Small intestine (tissue), 7 donors: ENCODE measurements around the gene SLC5A2. TPM values are rescaled to one million over a fixed set of nuclear protein-coding genes. Genes with fewer than 3 reads are reported as not detected.

ENCODE experiments used
- DNase-seq, 2 donors: peaks; one replicate each; pipeline versions ENCODE4 v3.0.0 to v3.0.0-alpha.2; 2013
- FAIRE-seq: peaks from 2 replicates; lab custom pipeline; 2012; peaks lifted over from hg19 to GRCh38; lab: Jason Lieb, UNC
- H3K27ac ChIP-seq, 3 donors: one replicate each; pipeline ENCODE4 v1.5.1; 2013; ENCODE audit warnings: low read length in 2 of 3, mild to moderate bottlenecking in 2 of 3, control low read depth in 1 of 3, inconsistent platforms in 1 of 3, low read depth in 1 of 3, moderate library complexity in 1 of 3
- H3K27me3 ChIP-seq, 3 donors: one replicate each; pipeline ENCODE4 v1.6.1; 2013; ENCODE audit warnings: low read length in 3 of 3, inconsistent platforms in 1 of 3; ENCODE audit not compliant: control insufficient read depth in 3 of 3, insufficient read depth in 3 of 3
- H3K36me3 ChIP-seq, 3 donors: one replicate each; pipeline ENCODE4 v1.6.1; 2013; ENCODE audit warnings: low read length in 3 of 3, inconsistent platforms in 1 of 3, low read depth in 1 of 3, mild to moderate bottlenecking in 1 of 3, moderate library complexity in 1 of 3; ENCODE audit not compliant: control insufficient read depth in 3 of 3, insufficient read depth in 2 of 3
- H3K4me1 ChIP-seq, 3 donors: one replicate each; pipeline ENCODE4 v1.6.1; 2013; ENCODE audit warnings: low read length in 2 of 3, inconsistent platforms in 1 of 3, low read depth in 1 of 3, mild to moderate bottlenecking in 1 of 3, moderate library complexity in 1 of 3; ENCODE audit not compliant: control insufficient read depth in 3 of 3, insufficient read depth in 2 of 3
- H3K4me3 ChIP-seq, 3 donors: one replicate each; pipeline ENCODE4 v1.5.1; 2013; ENCODE audit warnings: low read length in 3 of 3, control low read depth in 1 of 3, inconsistent platforms in 1 of 3, low read depth in 1 of 3, mild to moderate bottlenecking in 1 of 3, moderate library complexity in 1 of 3
- H3K9me3 ChIP-seq, 2 donors: one replicate each; pipeline ENCODE4 v1.6.1; 2013; ENCODE audit warnings: low read depth in 1 of 2, low read length in 1 of 2; ENCODE audit not compliant: control insufficient read depth in 2 of 2, insufficient read depth in 1 of 2
- WGBS, 3 donors: extraction: QIAGEN DNeasy Blood & Tissue Kit; methylation state at CpG; one replicate each; pipeline ENCODE4 v1.1.7; 2013; 5-methylcytosine and 5-hydroxymethylcytosine counted together
- polyA plus RNA-seq, 4 donors: library from polyadenylated mRNA; stranded (reverse) in 3 of 4; unstranded in 1 of 4; fragments of 200-250 nt in 3 of 4; fragments of 120-200 nt in 1 of 4; gene quantifications; one replicate each; pipeline versions ENCODE4 v1.2.1 to v1.2.3, GENCODE V29; 2013
- donor health status: healthy with polysubstance abuse.
- donor health status: control.
- donor health status: control.
- donor health status: Bipolar disorder and iron deficiency.
- donor health status: healthy.

Gene SLC5A2
- polyA plus RNA-seq, 4 donors = 0.81 to 10.4 (median 1.6) TPM

DNA sequence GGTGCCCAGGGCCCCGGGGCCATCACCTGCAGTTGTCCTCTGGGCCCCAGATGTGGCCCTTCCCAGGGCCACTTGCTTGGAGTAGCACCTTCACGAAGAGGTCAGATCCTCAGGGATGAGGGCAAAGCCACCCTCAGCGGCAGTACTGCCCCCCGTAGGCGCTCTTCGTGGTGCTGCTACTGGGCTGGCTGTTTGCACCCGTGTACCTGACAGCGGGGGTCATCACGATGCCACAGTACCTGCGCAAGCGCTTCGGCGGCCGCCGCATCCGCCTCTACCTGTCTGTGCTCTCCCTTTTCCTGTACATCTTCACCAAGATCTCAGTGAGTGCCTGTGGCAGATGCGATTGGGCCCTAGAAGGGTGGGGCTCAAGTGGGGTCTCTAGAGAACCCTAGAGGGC is 2.6 kb downstream of the SLC5A2 start:
- peak overlapping the region in 1 of 3 donors; percentile 77 for H3K27ac ChIP-seq
- H3K4me1 ChIP-seq = peaks cover 0 to 27% (median 4%) of the 10 kb centered on the region in 3 donors
- H3K4me3 ChIP-seq = no peak overlapping the region
- no peaks in the 10 kb centered on the region for H3K27me3 ChIP-seq
- peaks cover 0 to 24% (median 0%) of the 10 kb centered on the region in 3 donors for H3K36me3 ChIP-seq
- FAIRE-seq (no peak), DNase-seq (no peak)
- no peaks in the 10 kb centered on the region for H3K9me3 ChIP-seq
- 92 to 94% (median 92%) methylated on average over 17 of the region's 17 CpGs for WGBS, 3 donors

DNA sequence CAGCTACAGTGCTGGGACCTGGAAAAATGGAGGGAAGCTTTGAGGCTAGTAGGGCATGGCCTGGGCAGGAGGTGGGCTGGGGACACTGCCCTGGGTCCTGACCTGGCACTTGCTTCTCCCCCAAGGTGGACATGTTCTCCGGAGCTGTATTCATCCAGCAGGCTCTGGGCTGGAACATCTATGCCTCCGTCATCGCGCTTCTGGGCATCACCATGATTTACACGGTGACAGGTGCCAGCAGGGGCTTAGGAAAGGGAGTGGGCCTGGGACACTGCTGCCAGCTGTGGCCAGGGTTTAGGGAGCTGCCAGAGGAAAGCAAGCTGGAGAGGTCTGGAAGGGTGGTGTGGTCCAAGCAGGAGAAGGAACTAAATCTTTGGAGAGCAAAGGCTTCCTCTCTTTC is 3.1 kb downstream of the SLC5A2 start:
- Histone ChIP-seq H3K4me1 (peaks cover 0 to 23% (median 4%) of the 10 kb centered on the region in 3 donors), H3K27me3 (no peaks in the 10 kb centered on the region), H3K36me3 (peaks cover 0 to 28% (median 0%) of the 10 kb centered on the region in 3 donors), H3K4me3 (no peak overlapping the region), H3K9me3 (no peaks in the 10 kb centered on the region), H3K27ac (no peak overlapping the region)
- WGBS, 3 donors = 93 to 97% (median 94%) methylated on average over 5 of the region's 5 CpGs
- DNase-seq (no peak), FAIRE-seq (no peak)

DNA sequence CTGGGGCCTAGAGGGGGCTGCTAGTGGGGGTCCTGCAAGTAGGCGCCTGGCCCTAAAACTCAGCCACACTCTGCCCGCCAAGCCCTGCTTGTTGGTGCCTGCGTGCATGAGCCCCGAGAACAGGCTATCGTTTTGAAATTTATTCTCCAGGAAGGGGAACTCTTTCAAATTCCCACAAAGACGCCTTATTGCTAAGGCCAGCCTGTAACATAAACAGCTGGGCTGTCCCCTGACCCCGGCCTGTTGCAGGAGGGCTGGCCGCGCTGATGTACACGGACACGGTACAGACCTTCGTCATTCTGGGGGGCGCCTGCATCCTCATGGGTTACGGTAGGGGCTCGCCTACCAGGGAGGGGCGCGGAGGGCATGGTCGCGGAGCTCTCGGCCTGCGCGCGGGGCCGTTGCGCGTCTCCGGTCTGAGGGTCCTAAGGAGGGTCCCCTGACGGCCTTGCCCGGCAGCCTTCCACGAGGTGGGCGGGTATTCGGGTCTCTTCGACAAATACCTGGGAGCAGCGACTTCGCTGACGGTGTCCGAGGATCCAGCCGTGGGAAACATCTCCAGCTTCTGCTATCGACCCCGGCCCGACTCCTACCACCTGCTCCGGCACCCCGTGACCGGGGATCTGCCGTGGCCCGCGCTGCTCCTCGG is 4.3 kb downstream of the SLC5A2 start:
- DNase-seq (peak in 1 of 2 donors; percentile 37), FAIRE-seq (no peak)
- Histone ChIP-seq H3K4me3 (peak overlapping the region; percentile 32 to 79 (median 56)), H3K36me3 (peaks cover 0 to 37% (median under 1%) of the 10 kb centered on the region in 3 donors), H3K27me3 (no peaks in the 10 kb centered on the region), H3K9me3 (no peaks in the 10 kb centered on the region), H3K4me1 (peaks cover 0 to 19% (median 2%) of the 10 kb centered on the region in 3 donors), H3K27ac (peak overlapping the region in 1 of 3 donors; percentile 48)
- WGBS, 3 donors = 6 to 7% (median 6%) methylated on average over 47 to 48 of the region's 48 CpGs

DNA sequence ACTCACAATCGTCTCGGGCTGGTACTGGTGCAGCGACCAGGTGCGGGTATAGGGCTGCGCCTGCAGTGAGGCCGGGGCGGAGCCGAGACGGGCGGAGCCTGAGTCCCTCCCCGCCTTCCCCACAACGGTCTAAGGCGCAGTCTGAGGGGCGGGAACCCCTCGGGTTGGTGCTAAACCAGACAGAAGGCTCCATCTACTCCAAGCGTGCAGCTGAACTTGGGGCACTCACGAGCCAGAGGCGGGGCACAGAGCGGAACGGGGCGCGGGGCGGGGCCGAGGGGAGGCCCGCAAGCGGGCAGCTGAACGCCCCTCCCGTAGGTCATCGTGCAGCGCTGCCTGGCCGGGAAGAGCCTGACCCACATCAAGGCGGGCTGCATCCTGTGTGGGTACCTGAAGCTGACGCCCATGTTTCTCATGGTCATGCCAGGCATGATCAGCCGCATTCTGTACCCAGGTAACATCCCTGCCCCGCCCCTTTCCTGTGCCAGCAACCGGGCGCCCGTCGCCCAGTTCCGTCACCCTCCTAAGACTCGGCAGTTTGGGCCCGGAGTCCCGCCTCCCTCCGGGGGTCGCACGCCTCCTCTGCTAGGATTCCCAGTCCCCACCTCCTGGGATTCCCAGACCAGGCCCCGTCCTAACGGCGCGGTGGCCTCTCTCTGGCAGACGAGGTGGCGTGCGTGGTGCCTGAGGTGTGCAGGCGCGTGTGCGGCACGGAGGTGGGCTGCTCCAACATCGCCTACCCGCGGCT is 5.0 kb downstream of the SLC5A2 start:
- Histone ChIP-seq H3K9me3 (no peaks in the 10 kb centered on the region), H3K36me3 (peaks cover 0 to 44% (median 6%) of the 10 kb centered on the region in 3 donors), H3K27ac (peak overlapping the region in 1 of 3 donors; percentile 48), H3K27me3 (no peaks in the 10 kb centered on the region), H3K4me3 (peak overlapping the region; percentile 32 to 79 (median 56)), H3K4me1 (peaks cover 0 to 19% (median 2%) of the 10 kb centered on the region in 3 donors)
- DNase-seq = peak; percentile 68 to 91
- WGBS, 3 donors = 1 to 3% (median 2%) methylated on average over 42 to 60 of the region's 60 CpGs
- FAIRE-seq = no peak

DNA sequence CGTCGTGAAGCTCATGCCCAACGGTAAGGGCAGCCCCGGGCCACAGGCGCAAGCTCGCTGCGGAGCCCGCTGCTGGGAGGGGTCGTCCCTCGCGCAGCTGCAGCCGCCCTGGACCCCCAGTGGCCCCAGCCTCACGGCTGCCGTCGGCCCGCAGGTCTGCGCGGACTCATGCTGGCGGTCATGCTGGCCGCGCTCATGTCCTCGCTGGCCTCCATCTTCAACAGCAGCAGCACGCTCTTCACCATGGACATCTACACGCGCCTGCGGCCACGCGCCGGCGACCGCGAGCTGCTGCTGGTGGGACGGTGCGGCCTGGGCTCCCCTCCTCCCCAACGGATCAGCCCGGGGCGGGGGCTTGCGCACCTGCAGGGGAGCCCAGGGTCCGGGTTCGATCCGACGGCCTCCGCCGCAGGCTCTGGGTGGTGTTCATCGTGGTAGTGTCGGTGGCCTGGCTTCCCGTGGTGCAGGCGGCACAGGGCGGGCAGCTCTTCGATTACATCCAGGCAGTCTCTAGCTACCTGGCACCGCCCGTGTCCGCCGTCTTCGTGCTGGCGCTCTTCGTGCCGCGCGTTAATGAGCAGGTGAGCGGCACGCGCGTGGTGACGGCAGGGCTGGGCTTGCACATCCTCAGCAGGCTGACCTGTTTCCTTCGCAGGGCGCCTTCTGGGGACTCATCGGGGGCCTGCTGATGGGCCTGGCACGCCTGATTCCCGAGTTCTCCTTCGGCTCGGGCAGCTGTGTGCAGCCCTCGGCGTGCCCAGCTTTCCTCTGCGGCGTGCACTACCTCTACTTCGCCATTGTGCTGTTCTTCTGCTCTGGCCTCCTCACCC is 5.8 kb downstream of the SLC5A2 start:
- no peaks in the 10 kb centered on the region for H3K27me3 ChIP-seq
- H3K4me3 ChIP-seq = peak overlapping the region in 2 of 3 donors; percentile 56 to 79
- peaks cover 0 to 46% (median 7%) of the 10 kb centered on the region in 3 donors for H3K36me3 ChIP-seq
- no peaks in the 10 kb centered on the region for H3K9me3 ChIP-seq
- FAIRE-seq (no peak), DNase-seq (peak in 1 of 2 donors; percentile 51)
- no peak overlapping the region for H3K27ac ChIP-seq
- peaks cover 0 to 19% (median 2%) of the 10 kb centered on the region in 3 donors for H3K4me1 ChIP-seq
- 48 to 64% (median 61%) methylated on average over 71 to 77 of the region's 77 CpGs for WGBS, 3 donors

DNA sequence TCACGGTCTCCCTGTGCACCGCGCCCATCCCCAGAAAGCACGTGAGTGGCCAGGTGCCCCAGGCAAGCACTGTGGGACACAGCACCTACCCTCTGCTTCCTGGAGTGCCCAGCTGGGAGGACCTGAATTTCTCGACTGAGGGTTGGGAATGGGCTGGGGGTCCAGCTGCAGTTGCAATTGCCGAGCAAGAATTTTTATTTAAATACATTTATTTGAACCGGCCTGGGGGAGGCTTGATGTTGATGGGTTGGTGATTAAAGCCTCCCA is 6.3 kb downstream of the SLC5A2 start:
- Histone ChIP-seq H3K36me3 (peaks cover 0 to 52% (median 8%) of the 10 kb centered on the region in 3 donors), H3K9me3 (no peaks in the 10 kb centered on the region), H3K27me3 (no peaks in the 10 kb centered on the region), H3K4me1 (peaks cover 0 to 14% (median 2%) of the 10 kb centered on the region in 3 donors), H3K4me3 (no peak overlapping the region), H3K27ac (no peak overlapping the region)
- peak in 1 of 2 donors; percentile 15 for DNase-seq
- FAIRE-seq = no peak
- 70 to 82% (median 81%) methylated on average over 7 of the region's 7 CpGs for WGBS, 3 donors

DNA sequence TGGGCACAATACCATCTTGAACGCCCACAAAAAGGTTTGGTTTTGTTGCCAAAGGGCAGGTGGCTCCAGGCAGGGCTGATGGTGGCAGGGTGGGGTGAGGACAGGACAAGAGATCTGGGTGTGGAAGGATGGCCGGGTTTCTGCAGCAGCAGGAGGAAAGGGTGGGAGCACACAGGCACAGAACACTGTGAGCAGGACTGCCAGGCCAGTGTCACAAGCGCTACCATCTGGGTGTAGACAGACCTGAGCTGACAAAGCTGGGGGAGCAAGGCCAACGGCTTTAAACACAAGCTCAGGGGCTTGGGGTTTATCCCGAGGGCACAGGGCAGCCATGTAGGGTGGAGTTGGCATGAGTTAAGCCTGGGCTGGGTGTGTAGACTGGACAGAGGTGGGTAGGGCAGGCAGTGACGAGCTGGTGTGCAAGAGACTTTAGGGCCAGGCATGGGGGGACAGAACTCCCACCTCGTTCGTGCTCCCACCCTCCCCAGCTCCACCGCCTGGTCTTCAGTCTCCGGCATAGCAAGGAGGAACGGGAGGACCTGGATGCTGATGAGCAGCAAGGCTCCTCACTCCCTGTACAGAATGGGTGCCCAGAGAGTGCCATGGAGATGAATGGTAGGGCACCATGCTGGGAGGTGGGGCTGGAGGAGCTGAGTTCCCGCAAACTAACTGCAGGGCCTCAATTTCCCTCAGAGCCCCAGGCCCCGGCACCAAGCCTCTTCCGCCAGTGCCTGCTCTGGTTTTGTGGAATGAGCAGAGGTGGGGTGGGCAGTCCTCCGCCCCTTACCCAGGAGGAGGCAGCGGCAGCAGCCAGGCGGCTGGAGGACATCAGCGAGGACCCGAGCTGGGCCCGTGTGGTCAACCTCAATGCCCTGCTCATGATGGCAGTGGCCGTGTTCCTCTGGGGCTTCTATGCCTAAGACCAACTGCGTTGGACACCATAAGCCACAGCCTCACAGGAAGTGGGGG is 7.0 kb downstream of the SLC5A2 start:
- no peaks in the 10 kb centered on the region for H3K27me3 ChIP-seq
- DNase-seq (no peak), FAIRE-seq (no peak)
- H3K4me1 ChIP-seq = peaks cover 0 to 10% (median 2%) of the 10 kb centered on the region in 3 donors
- H3K9me3 ChIP-seq = no peaks in the 10 kb centered on the region
- peaks cover 0 to 56% (median 8%) of the 10 kb centered on the region in 3 donors for H3K36me3 ChIP-seq
- 83 to 86% (median 83%) methylated on average over 22 of the region's 22 CpGs for WGBS, 3 donors
- no peak overlapping the region for H3K4me3 ChIP-seq
- no peak overlapping the region for H3K27ac ChIP-seq
